Measurements from ENCODE around the gene PPIF.

Gene PPIF

GRCh38 chr10:79386637-79387465, 39.6 kb downstream of the PPIF start:
- DNase-seq (ENCODE audit: low read depth in 2 of 2): no peak

- DNase-seq (ENCODE audit: low read depth in 2 of 2): no peak
These were observed 40.3 kb downstream of the PPIF start for GRCh38 chr10:79387466-79387973.

GRCh38 chr10:79387974-79388850, 40.9 kb downstream of the PPIF start:
- DNase-seq (ENCODE audit: low read depth in 2 of 2): no peak

GRCh38 chr10:79390057-79390456, 42.8 kb downstream of the PPIF start:
- DNase-seq (ENCODE audit: low read depth in 2 of 2): no peak

GRCh38 chr10:79390551-79391229, 43.4 kb downstream of the PPIF start:
- DNase-seq (ENCODE audit: low read depth in 2 of 2): no peak

GRCh38 chr10:79391231-79392019, 44.2 kb downstream of the PPIF start:
- DNase-seq (ENCODE audit: low read depth in 2 of 2): no peak

GRCh38 chr10:79392020-79392398, 44.7 kb downstream of the PPIF start:
- DNase-seq (ENCODE audit: low read depth in 2 of 2): no peak

- no peak for DNase-seq (ENCODE audit: low read depth in 2 of 2)
These were observed 45.4 kb downstream of the PPIF start for GRCh38 chr10:79392506-79393176.

- no peak for DNase-seq (ENCODE audit: low read depth in 2 of 2)
These were observed 46.1 kb downstream of the PPIF start for GRCh38 chr10:79393221-79393923.

GRCh38 chr10:79393924-79394610, 46.8 kb downstream of the PPIF start:
- DNase-seq (ENCODE audit: low read depth in 2 of 2): no peak

- DNase-seq (ENCODE audit: low read depth in 2 of 2): no peak
These were observed 47.4 kb downstream of the PPIF start for GRCh38 chr10:79394664-79395063.

GRCh38 chr10:79396520-79396919, 49.3 kb downstream of the PPIF start:
- DNase-seq (ENCODE audit: low read depth in 2 of 2): no peak

- no peak for DNase-seq (ENCODE audit: low read depth in 2 of 2)
These were observed 49.8 kb downstream of the PPIF start for GRCh38 chr10:79397051-79397450.

- DNase-seq (ENCODE audit: low read depth in 2 of 2): no peak
These were observed 50.5 kb downstream of the PPIF start for GRCh38 chr10:79397575-79398303.

- DNase-seq (ENCODE audit: low read depth in 2 of 2): no peak
These were observed 51.4 kb downstream of the PPIF start for GRCh38 chr10:79398642-79399041.

- DNase-seq (ENCODE audit: low read depth in 2 of 2): no peak
These were observed 52.1 kb downstream of the PPIF start for GRCh38 chr10:79399223-79399831.

GRCh38 chr10:79400146-79401004, 53.1 kb downstream of the PPIF start:
- peak in 1 of 2 donors; percentile 19 for DNase-seq (ENCODE audit: low read depth in 2 of 2)

Measured in stimulated activated CD8-positive, alpha-beta memory T cell treated with anti-CD3 and anti-CD28 coated beads, Interleukin-7, amount 100 ng/mL, for 1 hour (primary cell).